ENCODE results near the gene L3MBTL4. TPM values are rescaled to one million over a fixed set of nuclear protein-coding genes. Genes with fewer than 3 reads are reported as not detected.

The L3MBTL4 gene
- total RNA-seq, 1 experiment from 2014 or later, result 0.87 TPM

DNA sequence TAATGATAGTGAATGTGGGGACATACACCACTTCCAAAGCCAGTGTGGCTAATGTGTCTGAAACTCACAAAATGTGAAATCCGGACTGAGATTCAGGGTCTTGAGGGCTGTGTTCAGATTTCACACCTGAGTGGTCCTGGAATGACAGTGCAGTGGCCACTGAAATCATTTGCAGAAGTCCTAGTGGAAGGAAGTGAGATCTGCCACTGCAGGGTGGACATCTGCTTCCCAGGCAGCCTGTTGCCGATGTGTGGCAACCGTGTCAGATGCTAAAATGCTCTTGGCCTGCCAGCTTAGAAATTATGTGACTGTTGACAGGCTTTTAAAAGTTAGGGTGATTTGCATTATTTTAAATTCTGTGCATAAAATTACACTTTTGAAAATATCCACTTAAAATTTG, 441.6 kb downstream of the L3MBTL4 start:
- no peak overlapping the region for H3K27ac ChIP-seq (ENCODE audit: low read length)
- BruUV-seq (replicated peaks), result no TSS peak
- intact Hi-C loops (cut with micrococcal nuclease; ENCODE audit: unreplicated experiment) (no loop called here), in situ Hi-C loops (cut with HindIII; ENCODE audit: low pct_unique_long_range_greater_than_20kb, low sequenced_read_pairs) (no loop called here)
- no peaks in the 10 kb centered on the region for H3K9me3 ChIP-seq (ENCODE audit: control insufficient read depth, insufficient read depth, low read depth, low read length)
- no peaks in the 10 kb centered on the region for H3K4me1 ChIP-seq (ENCODE audit: control insufficient read depth, insufficient read depth, low read length)
- no peak for TF ChIP-seq POLR2AphosphoS5 (IDR thresholded peaks at IDR 0.05; ENCODE audit: low read depth, low read length)
- POLR2A ChIA-PET, result no interaction called here
- H3K4me3 ChIP-seq (ENCODE audit: low read depth in 2 of 2, low read length in 2 of 2), result no peak overlapping the region
- H3K27me3 ChIP-seq (ENCODE audit: control insufficient read depth, insufficient read depth, low read length), result no peaks in the 10 kb centered on the region
- ATAC-seq (no peak), DNase-seq (ENCODE audit: low read depth, low spot score) (no peak)
- CTCF ChIA-PET, result no interaction called here
- H3K36me3 ChIP-seq (ENCODE audit: control insufficient read depth, insufficient read depth, low read length), result no peaks in the 10 kb centered on the region

DNA sequence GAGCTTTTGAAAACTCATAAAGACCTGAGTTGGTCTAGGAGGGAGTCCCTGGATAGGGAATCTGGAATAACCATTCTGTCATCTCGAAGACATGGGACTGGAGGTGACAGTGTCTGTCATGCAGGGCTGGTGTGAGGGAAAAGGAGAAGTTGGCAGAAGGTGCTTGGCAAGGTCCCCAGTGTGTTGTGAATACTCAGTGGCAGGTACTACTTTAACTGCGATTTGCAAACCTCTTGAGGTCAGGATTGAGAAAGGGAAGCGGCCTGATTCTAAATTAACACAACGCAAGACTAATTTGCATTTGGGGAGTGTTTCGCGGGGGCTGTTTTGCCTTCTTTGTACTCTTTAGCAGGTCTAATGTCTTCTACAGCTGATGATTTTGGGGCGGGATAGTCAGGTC, 442.4 kb downstream of the L3MBTL4 start:
- intact Hi-C loops (cut with micrococcal nuclease; ENCODE audit: unreplicated experiment), result no loop called here
- H3K36me3 ChIP-seq (ENCODE audit: control insufficient read depth, insufficient read depth, low read length), result no peaks in the 10 kb centered on the region
- no peak overlapping the region for H3K27ac ChIP-seq (ENCODE audit: low read length)
- BruUV-seq (replicated peaks), result no TSS peak
- no peaks in the 10 kb centered on the region for H3K4me1 ChIP-seq (ENCODE audit: control insufficient read depth, insufficient read depth, low read length)
- no peak for DNase-seq (ENCODE audit: low read depth, low spot score)
- POLR2A ChIA-PET, result no interaction called here
- ATAC-seq, result no peak
- CTCF ChIA-PET, result no interaction called here
- TF ChIP-seq TCF7L2 (IDR thresholded peaks at IDR 0.05; ENCODE audit: low read depth, low read length) (no peak), SIN3A (IDR thresholded peaks at IDR 0.05; ENCODE audit: borderline replicate concordance, insufficient read depth, low read depth, low read length) (no peak), POLR2AphosphoS5 (IDR thresholded peaks at IDR 0.05; ENCODE audit: low read depth, low read length) (no peak)
- TF ChIP-seq, protein P1, sequence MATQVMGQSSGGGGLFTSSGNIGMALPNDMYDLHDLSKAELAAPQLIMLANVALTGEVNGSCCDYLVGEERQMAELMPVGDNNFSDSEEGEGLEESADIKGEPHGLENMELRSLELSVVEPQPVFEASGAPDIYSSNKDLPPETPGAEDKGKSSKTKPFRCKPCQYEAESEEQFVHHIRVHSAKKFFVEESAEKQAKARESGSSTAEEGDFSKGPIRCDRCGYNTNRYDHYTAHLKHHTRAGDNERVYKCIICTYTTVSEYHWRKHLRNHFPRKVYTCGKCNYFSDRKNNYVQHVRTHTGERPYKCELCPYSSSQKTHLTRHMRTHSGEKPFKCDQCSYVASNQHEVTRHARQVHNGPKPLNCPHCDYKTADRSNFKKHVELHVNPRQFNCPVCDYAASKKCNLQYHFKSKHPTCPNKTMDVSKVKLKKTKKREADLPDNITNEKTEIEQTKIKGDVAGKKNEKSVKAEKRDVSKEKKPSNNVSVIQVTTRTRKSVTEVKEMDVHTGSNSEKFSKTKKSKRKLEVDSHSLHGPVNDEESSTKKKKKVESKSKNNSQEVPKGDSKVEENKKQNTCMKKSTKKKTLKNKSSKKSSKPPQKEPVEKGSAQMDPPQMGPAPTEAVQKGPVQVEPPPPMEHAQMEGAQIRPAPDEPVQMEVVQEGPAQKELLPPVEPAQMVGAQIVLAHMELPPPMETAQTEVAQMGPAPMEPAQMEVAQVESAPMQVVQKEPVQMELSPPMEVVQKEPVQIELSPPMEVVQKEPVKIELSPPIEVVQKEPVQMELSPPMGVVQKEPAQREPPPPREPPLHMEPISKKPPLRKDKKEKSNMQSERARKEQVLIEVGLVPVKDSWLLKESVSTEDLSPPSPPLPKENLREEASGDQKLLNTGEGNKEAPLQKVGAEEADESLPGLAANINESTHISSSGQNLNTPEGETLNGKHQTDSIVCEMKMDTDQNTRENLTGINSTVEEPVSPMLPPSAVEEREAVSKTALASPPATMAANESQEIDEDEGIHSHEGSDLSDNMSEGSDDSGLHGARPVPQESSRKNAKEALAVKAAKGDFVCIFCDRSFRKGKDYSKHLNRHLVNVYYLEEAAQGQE (IDR thresholded peaks at IDR 0.05; ENCODE audit: insufficient read depth in 1 of 2, low read depth in 2 of 2, low read length in 1 of 2), result no peak
- TF ChIP-seq, protein P2, sequence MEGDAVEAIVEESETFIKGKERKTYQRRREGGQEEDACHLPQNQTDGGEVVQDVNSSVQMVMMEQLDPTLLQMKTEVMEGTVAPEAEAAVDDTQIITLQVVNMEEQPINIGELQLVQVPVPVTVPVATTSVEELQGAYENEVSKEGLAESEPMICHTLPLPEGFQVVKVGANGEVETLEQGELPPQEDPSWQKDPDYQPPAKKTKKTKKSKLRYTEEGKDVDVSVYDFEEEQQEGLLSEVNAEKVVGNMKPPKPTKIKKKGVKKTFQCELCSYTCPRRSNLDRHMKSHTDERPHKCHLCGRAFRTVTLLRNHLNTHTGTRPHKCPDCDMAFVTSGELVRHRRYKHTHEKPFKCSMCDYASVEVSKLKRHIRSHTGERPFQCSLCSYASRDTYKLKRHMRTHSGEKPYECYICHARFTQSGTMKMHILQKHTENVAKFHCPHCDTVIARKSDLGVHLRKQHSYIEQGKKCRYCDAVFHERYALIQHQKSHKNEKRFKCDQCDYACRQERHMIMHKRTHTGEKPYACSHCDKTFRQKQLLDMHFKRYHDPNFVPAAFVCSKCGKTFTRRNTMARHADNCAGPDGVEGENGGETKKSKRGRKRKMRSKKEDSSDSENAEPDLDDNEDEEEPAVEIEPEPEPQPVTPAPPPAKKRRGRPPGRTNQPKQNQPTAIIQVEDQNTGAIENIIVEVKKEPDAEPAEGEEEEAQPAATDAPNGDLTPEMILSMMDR (IDR thresholded peaks at IDR 0.05), result no peak
- no peaks in the 10 kb centered on the region for H3K9me3 ChIP-seq (ENCODE audit: control insufficient read depth, insufficient read depth, low read depth, low read length)
- in situ Hi-C loops (cut with HindIII; ENCODE audit: low pct_unique_long_range_greater_than_20kb, low sequenced_read_pairs), result no loop called here
- H3K4me3 ChIP-seq (ENCODE audit: low read depth in 2 of 2, low read length in 2 of 2), result no peak overlapping the region
- H3K27me3 ChIP-seq (ENCODE audit: control insufficient read depth, insufficient read depth, low read length), result no peaks in the 10 kb centered on the region

DNA sequence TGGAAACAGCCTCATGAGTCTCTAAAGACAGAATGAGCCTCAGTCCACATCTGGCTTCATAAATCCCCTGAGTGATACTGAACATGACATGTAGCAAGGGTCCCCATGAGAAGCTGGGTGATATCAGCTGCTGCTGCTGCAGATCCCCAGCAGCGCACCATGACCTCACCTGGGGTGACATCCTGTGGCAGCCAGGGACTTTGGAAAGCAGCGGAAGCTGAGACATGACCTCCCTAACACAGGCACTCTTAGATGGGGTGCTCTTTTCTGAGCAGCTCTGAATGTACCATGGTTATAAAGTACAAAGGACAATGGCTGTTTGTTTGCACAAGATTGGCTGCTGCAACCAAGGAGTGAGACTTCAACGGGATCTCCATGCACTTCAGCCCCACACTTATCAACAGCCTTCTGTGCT, 444.7 kb downstream of the L3MBTL4 start:
- Histone ChIP-seq H3K9me3 (ENCODE audit: control insufficient read depth, insufficient read depth, low read depth, low read length) (no peaks in the 10 kb centered on the region), H3K27ac (ENCODE audit: low read length) (no peak overlapping the region), H3K4me3 (ENCODE audit: low read depth in 2 of 2, low read length in 2 of 2) (no peak overlapping the region), H3K4me1 (ENCODE audit: control insufficient read depth, insufficient read depth, low read length) (no peaks in the 10 kb centered on the region), H3K27me3 (ENCODE audit: control insufficient read depth, insufficient read depth, low read length) (no peaks in the 10 kb centered on the region), H3K36me3 (ENCODE audit: control insufficient read depth, insufficient read depth, low read length) (no peaks in the 10 kb centered on the region)
- ChIA-PET CTCF (no interaction called here), POLR2A (no interaction called here)
- no peak for DNase-seq (ENCODE audit: low read depth, low spot score)
- BruUV-seq (replicated peaks), result no TSS peak
- ATAC-seq, result no peak
- in situ Hi-C loops (cut with HindIII; ENCODE audit: low pct_unique_long_range_greater_than_20kb, low sequenced_read_pairs) (no loop called here), intact Hi-C loops (cut with micrococcal nuclease; ENCODE audit: unreplicated experiment) (no loop called here)
- TF ChIP-seq, protein P2 (IDR thresholded peaks at IDR 0.05), result no peak
- TF ChIP-seq POLR2AphosphoS5 (IDR thresholded peaks at IDR 0.05; ENCODE audit: low read depth, low read length), result no peak

Data from Panc1 (cell line).